Liver (tissue), 9 donors: ENCODE results near the gene GRIN3B. TPM values are rescaled to one million over a fixed set of nuclear protein-coding genes. Genes with fewer than 3 reads are reported as not detected.

ENCODE experiments used
- DNase-seq: peaks from one replicate; pipeline ENCODE4 v3.0.0-alpha.2; 2017; ENCODE audit warnings: low spot score
- H3K27ac ChIP-seq, 2 donors: one replicate each; pipeline ENCODE4 v1.7.0; 2013; ENCODE audit warnings: inconsistent platforms in 2 of 2, low read length in 2 of 2, control low read depth in 1 of 2, low read depth in 1 of 2, mild to moderate bottlenecking in 1 of 2
- H3K27me3 ChIP-seq, 4 donors: one replicate each; pipeline versions ENCODE4 v1.6.1 to v1.7.0; 2013; ENCODE audit warnings: low read length in 3 of 4, inconsistent platforms in 1 of 4, mild to moderate bottlenecking in 1 of 4, moderate library complexity in 1 of 4; ENCODE audit not compliant: control insufficient read depth in 4 of 4, insufficient read depth in 4 of 4
- H3K36me3 ChIP-seq, 4 donors: one replicate each; pipeline versions ENCODE4 v1.6.1 to v1.7.0; 2013; ENCODE audit warnings: low read length in 3 of 4, mild to moderate bottlenecking in 3 of 4, low read depth in 1 of 4, moderate library complexity in 1 of 4; ENCODE audit not compliant: control insufficient read depth in 4 of 4, insufficient read depth in 3 of 4
- H3K4me1 ChIP-seq, 4 donors: one replicate each; pipeline versions ENCODE4 v1.6.1 to v1.7.0; 2013; ENCODE audit warnings: low read length in 3 of 4, mild to moderate bottlenecking in 3 of 4, moderate library complexity in 1 of 4; ENCODE audit not compliant: control insufficient read depth in 4 of 4, insufficient read depth in 4 of 4
- H3K4me3 ChIP-seq, 3 donors: one replicate each; pipeline versions ENCODE4 v1.6.1 to v1.7.0; 2013; ENCODE audit warnings: low read length in 3 of 3, control low read depth in 1 of 3, low read depth in 1 of 3, mild to moderate bottlenecking in 1 of 3
- H3K9ac ChIP-seq, 2 donors: one replicate each; pipeline ENCODE4 v1.7.0; 2013; ENCODE audit warnings: low read length in 2 of 2, mild to moderate bottlenecking in 2 of 2, moderate library complexity in 2 of 2, control low read depth in 1 of 2, low read depth in 1 of 2
- H3K9me3 ChIP-seq, 4 donors: one replicate each; pipeline versions ENCODE4 v1.6.1 to v1.7.0; 2013; ENCODE audit warnings: low read length in 3 of 4; ENCODE audit not compliant: control insufficient read depth in 4 of 4
- FOXA2 ChIP-seq: IDR thresholded peaks from 2 replicates; pipeline ENCODE4 v1.6.1; 2016; ENCODE audit warnings: antibody characterized with exemption
- GABPA ChIP-seq, 2 donors: IDR thresholded peaks in 1 of 2; conservative IDR thresholded peaks in 1 of 2; 2 replicates each; pipeline ENCODE4 v1.6.1; 2016; ENCODE audit warnings: antibody characterized with exemption in 2 of 2, mild to moderate bottlenecking in 1 of 2, moderate library complexity in 1 of 2
- HNF4A ChIP-seq, 2 donors: conservative IDR thresholded peaks; 2 replicates each; pipeline ENCODE4 v1.6.1; 2016; ENCODE audit warnings: antibody characterized with exemption in 2 of 2, mild to moderate bottlenecking in 2 of 2
- JUND ChIP-seq, 2 donors: IDR thresholded peaks; 2 replicates each; pipeline ENCODE4 v1.6.1; 2016; ENCODE audit warnings: antibody characterized with exemption in 2 of 2
- RAD21 ChIP-seq, 2 donors: IDR thresholded peaks; 2 replicates each; pipeline ENCODE4 v1.6.1; 2016; ENCODE audit warnings: antibody characterized with exemption in 2 of 2, mild to moderate bottlenecking in 2 of 2
- RXRA ChIP-seq, 2 donors: IDR thresholded peaks; 2 replicates each; pipeline ENCODE4 v1.6.1; 2017 to 2018; ENCODE audit warnings: antibody characterized with exemption in 2 of 2, mild to moderate bottlenecking in 1 of 2
- SP1 ChIP-seq: IDR thresholded peaks from 2 replicates; pipeline ENCODE4 v1.6.1; 2018; ENCODE audit warnings: antibody characterized with exemption, mild to moderate bottlenecking
- TAF1 ChIP-seq: conservative IDR thresholded peaks from 2 replicates; pipeline ENCODE4 v1.6.1; 2016; ENCODE audit warnings: antibody characterized with exemption, mild to moderate bottlenecking
- WGBS: extraction: QIAGEN DNeasy Blood & Tissue Kit; methylation state at CpG from one replicate; pipeline ENCODE4 v1.1.7; 2013; 5-methylcytosine and 5-hydroxymethylcytosine counted together
- polyA plus RNA-seq, 2 donors: library from polyadenylated mRNA; stranded (reverse) in 1 of 2; unstranded in 1 of 2; fragments of 200-250 nt in 1 of 2; fragments of >200 nt in 1 of 2; fragmentation: Nextera tagmentation in 1 of 2; extraction: Ambion mirVana in 1 of 2; gene quantifications; one replicate each; pipeline versions ENCODE4 v1.2.1 to v1.2.3, GENCODE V29; 2013 to 2015
- total RNA-seq, 2 donors: library from RNA; depleted of rRNA; stranded (reverse); fragments of >200 nt; gene quantifications; one replicate each; pipeline ENCODE4 v1.2.3, GENCODE V29; 2014
- TF ChIP-seq, protein P1 (sequence below): fragments of 150-350 bp; IDR thresholded peaks from 2 replicates; pipeline ENCODE4 v1.5.1; 2017; ENCODE audit warnings: improper control_type of control experiment, low read depth, low read length; ENCODE audit not compliant: missing input control
- TF ChIP-seq, protein P2 (sequence below): IDR thresholded peaks from 2 replicates; pipeline ENCODE4 v1.6.1; 2016; ENCODE audit warnings: antibody characterized with exemption, mild to moderate bottlenecking
- TF ChIP-seq, protein P3 (sequence below): IDR thresholded peaks from 2 replicates; pipeline ENCODE4 v1.6.1; 2016; ENCODE audit warnings: antibody characterized with exemption
- donor health status: healthy.
- donor health status: healthy.
- donor health status: healthy.
- donor health status: healthy.
- donor health status: healthy.

Gene GRIN3B
- total and polyA plus RNA-seq, 4 donors, result 0.05 TPM; not detected in 3

DNA sequence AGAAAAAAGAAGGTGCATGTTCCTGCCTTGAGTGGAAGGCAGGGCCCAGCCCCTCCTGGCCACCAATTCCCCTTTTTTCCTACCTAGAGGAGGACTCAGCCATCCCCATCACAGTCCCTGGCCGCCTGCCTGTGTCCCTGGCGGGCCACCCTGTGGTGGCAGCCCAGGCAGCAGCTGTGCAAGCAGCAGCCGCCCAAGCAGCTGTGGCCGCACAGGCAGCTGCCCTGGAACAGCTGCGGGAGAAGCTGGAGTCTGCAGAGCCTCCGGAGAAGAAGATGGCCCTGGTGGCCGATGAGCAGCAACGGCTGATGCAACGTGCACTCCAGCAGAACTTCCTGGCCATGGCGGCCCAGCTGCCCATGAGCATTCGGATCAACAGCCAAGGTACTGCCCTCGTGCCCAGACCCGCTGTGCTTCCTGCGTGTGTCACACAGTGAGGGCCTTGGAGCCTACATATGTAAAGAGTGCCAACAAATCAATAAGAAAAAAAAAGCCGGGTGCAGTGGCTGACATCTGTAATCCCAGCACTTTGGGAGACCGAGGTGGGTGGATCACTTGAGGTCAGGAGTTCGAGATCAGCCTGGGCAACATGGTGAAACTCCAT lies 33.6 kb upstream of the GRIN3B start:
- H3K9me3 ChIP-seq, result peaks cover 2 to 5% (median 4%) of the 10 kb centered on the region in 4 donors
- peaks cover 7 to 30% (median 8%) of the 10 kb centered on the region in 4 donors for H3K36me3 ChIP-seq
- no peaks in the 10 kb centered on the region for H3K27me3 ChIP-seq
- WGBS, result 92% methylated on average over 17 of the region's 17 CpGs
- DNase-seq, result no peak
- H3K4me1 ChIP-seq, result no peaks in the 10 kb centered on the region
- no peak overlapping the region for H3K9ac ChIP-seq
- H3K27ac ChIP-seq, result no peak overlapping the region
- no peak overlapping the region for H3K4me3 ChIP-seq
- TF ChIP-seq FOXA2, result no peak
- TF ChIP-seq, protein P1, sequence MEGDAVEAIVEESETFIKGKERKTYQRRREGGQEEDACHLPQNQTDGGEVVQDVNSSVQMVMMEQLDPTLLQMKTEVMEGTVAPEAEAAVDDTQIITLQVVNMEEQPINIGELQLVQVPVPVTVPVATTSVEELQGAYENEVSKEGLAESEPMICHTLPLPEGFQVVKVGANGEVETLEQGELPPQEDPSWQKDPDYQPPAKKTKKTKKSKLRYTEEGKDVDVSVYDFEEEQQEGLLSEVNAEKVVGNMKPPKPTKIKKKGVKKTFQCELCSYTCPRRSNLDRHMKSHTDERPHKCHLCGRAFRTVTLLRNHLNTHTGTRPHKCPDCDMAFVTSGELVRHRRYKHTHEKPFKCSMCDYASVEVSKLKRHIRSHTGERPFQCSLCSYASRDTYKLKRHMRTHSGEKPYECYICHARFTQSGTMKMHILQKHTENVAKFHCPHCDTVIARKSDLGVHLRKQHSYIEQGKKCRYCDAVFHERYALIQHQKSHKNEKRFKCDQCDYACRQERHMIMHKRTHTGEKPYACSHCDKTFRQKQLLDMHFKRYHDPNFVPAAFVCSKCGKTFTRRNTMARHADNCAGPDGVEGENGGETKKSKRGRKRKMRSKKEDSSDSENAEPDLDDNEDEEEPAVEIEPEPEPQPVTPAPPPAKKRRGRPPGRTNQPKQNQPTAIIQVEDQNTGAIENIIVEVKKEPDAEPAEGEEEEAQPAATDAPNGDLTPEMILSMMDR, result no peak

DNA sequence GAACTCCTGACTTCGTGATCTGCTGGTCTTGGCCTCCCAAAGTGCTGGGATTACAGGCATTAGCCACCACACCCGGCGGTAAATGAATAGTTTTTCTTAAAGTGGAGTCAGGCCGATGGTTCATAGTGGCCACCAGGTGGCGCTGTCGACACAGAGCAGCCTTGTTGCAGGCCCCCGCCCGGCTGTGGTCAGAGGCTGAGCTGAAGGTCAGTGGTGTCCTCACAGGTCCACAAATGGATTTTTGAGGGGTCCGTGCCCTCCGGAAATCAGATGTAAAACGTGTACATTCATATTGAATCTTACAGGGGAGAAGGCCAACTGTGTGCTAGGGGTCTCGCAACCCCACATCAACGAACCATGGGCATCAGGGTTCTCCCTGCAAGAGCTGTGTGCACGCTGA lies 29.5 kb upstream of the GRIN3B start:
- no peak overlapping the region for H3K27ac ChIP-seq
- 97% methylated on average over 14 of the region's 14 CpGs for WGBS
- H3K4me1 ChIP-seq, result no peaks in the 10 kb centered on the region
- H3K36me3 ChIP-seq, result peaks cover 7 to 23% (median 9%) of the 10 kb centered on the region in 4 donors
- DNase-seq, result no peak
- TF ChIP-seq HNF4A (conservative IDR thresholded peaks at IDR 0.05), result no peak
- TF ChIP-seq, protein P1, result peak; percentile 29
- TF ChIP-seq, protein P2, sequence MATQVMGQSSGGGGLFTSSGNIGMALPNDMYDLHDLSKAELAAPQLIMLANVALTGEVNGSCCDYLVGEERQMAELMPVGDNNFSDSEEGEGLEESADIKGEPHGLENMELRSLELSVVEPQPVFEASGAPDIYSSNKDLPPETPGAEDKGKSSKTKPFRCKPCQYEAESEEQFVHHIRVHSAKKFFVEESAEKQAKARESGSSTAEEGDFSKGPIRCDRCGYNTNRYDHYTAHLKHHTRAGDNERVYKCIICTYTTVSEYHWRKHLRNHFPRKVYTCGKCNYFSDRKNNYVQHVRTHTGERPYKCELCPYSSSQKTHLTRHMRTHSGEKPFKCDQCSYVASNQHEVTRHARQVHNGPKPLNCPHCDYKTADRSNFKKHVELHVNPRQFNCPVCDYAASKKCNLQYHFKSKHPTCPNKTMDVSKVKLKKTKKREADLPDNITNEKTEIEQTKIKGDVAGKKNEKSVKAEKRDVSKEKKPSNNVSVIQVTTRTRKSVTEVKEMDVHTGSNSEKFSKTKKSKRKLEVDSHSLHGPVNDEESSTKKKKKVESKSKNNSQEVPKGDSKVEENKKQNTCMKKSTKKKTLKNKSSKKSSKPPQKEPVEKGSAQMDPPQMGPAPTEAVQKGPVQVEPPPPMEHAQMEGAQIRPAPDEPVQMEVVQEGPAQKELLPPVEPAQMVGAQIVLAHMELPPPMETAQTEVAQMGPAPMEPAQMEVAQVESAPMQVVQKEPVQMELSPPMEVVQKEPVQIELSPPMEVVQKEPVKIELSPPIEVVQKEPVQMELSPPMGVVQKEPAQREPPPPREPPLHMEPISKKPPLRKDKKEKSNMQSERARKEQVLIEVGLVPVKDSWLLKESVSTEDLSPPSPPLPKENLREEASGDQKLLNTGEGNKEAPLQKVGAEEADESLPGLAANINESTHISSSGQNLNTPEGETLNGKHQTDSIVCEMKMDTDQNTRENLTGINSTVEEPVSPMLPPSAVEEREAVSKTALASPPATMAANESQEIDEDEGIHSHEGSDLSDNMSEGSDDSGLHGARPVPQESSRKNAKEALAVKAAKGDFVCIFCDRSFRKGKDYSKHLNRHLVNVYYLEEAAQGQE, result no peak
- H3K4me3 ChIP-seq, result no peak overlapping the region
- no peak overlapping the region for H3K9ac ChIP-seq
- H3K9me3 ChIP-seq, result peaks cover 2 to 5% (median 4%) of the 10 kb centered on the region in 4 donors
- no peaks in the 10 kb centered on the region for H3K27me3 ChIP-seq

DNA sequence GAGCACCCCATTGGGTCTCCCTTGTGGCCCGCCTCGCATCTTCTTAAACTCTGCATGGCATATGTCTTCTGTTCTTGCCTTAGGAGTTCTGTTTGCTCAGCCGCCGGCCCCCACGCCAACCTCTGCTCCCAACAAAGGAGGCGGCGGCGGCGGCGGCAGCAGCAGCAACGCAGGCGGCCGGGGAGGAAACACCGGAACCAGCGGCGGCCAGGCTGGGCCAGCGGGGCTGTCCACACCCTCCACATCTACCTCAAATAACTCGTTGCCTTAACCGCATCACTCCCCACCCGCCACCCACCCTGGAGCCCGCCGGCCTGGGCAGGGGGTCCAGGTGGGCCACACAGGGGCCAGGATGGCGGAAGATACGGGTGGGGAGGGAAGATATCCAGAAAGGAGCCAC lies 28.4 kb upstream of the GRIN3B start:
- no peaks in the 10 kb centered on the region for H3K27me3 ChIP-seq
- H3K27ac ChIP-seq, result no peak overlapping the region
- H3K4me3 ChIP-seq, result no peak overlapping the region
- DNase-seq, result no peak
- TF ChIP-seq, protein P3, sequence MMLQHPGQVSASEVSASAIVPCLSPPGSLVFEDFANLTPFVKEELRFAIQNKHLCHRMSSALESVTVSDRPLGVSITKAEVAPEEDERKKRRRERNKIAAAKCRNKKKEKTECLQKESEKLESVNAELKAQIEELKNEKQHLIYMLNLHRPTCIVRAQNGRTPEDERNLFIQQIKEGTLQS, result no peak
- no peak for TF ChIP-seq TAF1
- TF ChIP-seq RXRA (IDR thresholded peaks at IDR 0.05), result no peak
- TF ChIP-seq SP1, result no peak
- TF ChIP-seq JUND (IDR thresholded peaks at IDR 0.05), result no peak
- no peak for TF ChIP-seq GABPA (IDR thresholded peaks at IDR 0.05 in 1 of 2, conservative IDR thresholded peaks at IDR 0.05 in 1 of 2)
- TF ChIP-seq RAD21 (IDR thresholded peaks at IDR 0.05), result no peak
- H3K4me1 ChIP-seq, result no peaks in the 10 kb centered on the region
- peaks cover 7 to 18% (median 8%) of the 10 kb centered on the region in 4 donors for H3K36me3 ChIP-seq
- WGBS, result 94% methylated on average over 24 of the region's 24 CpGs
- H3K9me3 ChIP-seq, result peaks cover 2 to 5% (median 4%) of the 10 kb centered on the region in 4 donors
- H3K9ac ChIP-seq, result no peak overlapping the region
